ENCODE measurements around the gene ANKIB1.
"Not testable (repeated sequence)": the region's sequence is repeated elsewhere in the genome, so short reads cannot be mapped to it uniquely, and the experiment has no call there.

The ANKIB1 gene

DNA sequence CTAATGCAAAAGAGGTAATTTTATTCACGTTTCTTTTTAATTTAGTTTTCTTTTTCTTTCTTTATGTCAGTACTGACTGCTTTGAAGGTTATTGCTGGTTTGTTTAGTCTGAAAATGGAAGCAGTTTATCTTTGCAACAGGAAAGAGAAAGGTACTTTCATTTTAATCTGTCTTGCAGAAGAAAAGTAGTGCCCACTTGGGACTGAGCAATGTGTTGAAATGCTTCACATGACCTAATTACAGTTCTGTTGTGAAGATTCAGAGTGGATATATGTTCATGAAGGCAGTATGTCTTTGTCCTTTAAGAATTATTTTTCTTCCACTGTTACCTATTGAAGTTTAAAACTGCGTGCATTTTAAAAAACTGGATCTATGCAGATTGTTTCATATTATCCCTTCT is 80.1 kb downstream of the ANKIB1 start:
- DNase-seq (ENCODE audit: low read depth) = no peak

DNA sequence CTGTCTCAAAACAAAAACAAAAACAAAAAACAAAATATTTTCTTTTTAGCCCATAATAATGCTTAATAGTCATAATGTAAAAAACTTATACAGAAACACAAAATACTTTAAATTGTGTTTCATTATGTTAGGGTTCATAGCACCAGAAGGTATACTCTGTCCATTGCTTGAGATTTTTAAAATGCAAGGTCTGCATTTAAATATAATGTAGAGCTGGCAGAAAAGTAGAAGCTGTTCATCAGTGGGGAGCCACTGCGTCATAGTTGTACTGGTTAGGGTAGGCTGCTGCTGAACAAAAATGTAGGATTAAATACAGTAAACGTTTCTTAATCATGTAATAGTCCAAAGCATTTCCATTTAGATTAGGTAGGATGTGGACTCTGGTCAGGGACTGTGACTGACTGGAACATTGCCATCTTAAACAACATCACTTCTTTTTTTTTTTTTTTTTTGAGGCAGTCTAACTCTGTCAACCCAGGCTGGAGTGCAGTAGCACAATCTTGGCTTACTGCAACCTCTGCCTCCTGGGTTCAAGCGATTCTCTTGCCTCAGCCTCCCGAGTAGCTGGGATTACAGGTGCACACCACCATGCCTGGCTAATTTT is 85.2 kb downstream of the ANKIB1 start:
- DNase-seq (ENCODE audit: low read depth) = no peak

DNA sequence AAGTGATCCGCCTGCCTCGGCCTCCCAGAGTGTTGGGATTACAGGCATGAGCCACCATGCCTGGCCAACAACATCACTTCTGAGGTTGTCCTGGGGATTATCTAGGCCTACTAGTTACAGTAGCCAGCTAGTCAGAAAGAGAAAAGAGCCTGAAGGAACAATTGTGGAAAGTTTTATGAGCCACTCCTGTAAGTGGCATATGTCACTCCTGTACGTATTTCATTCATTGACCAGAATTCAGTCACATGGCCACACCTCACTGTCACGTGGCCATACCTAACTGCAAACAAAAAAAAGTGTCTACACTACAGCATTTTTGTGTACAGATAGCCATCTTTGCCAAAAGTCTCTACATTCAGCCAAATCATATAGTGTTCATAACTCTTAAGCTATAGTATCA is 85.7 kb downstream of the ANKIB1 start:
- DNase-seq (ENCODE audit: low read depth) = no peak

DNA sequence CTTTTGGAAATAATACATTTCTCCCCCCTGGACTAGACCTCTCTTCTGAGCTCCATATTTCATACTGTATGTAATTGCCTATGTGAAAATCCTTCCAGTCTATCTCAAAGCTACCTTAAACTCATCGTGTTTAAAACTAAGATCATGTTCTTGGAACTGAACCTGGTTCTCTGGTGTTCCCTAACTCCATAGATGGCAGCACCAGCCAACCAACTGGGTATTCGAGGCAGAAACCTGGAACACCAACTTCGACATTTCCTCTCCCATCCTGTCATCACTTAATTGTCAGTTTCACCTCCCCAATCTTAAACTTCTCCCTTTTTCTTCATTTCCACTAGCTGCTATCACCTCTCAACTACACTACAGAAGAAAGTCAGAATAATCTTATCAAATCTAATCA is 87.0 kb downstream of the ANKIB1 start:
- no peak for DNase-seq (ENCODE audit: low read depth)

DNA sequence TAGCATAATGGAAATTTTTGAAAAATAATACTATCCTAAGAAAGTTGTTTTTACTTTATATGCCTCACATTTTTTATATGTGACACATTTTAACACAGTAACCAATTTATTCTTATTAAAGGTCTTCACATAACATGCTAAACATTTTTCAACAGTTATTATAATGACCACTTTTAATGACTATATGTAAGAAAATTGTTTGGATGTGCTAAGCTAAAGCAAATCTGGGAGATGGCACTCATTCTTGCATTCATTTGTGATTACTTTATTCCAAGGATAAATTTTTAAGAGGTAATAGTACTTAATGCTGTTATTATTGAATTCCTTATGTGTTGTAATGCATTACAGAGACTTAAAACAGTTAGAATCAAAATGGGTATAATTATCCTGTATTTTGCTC is 88.1 kb downstream of the ANKIB1 start:
- no peak for DNase-seq (ENCODE audit: low read depth)

DNA sequence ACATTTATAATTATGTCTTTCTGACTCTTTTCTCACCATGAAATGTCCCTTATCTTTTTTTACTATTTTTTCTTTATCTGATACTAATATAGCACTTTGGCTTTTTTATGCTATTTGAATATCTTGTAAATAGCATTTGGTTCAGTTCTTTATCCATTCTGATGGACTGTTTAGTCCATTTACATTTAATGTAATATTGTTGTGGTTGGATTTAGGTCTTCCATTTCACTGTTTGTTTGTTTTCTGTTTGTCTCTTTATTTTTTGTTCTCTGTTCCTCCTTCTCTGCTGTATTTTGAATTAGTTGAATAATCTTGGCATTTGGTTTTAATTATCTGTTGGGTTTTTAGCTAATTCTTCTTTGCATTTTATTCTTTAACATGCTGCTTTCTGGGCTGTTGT is 89.8 kb downstream of the ANKIB1 start:
- DNase-seq (ENCODE audit: low read depth) = no peak

DNA sequence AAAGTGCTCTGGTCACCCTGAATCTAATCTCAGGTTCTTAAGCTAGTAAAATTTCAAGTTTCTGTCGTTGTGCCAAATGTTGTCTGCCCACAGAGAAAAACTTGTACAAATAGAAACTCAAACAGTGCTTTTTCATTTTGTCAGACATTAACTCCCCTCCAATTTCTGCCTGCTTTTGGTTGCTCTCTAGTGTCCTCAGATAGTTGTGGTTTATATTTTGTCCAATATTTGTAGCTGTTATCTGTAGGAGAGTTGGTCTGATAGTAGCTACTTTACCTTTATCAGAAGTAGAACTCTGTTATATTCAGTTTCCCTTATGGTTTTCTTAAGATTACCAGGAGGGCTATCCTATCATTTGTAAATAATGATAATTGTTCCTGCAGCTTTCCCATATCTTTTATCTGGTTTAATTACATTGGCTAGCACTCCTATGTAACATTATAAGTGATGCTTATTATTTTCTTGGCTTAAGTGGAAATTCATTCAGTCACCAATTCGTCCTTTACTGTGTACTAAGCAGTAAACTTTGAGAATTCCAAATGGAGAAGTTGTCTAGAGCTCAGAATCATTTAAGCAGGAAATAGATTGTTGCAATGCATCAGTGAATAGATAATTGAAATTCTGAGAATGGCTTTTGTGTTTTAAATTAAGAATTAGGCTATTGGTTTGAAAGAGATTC is 91.0 kb downstream of the ANKIB1 start:
- DNase-seq (ENCODE audit: low read depth) = no peak

DNA sequence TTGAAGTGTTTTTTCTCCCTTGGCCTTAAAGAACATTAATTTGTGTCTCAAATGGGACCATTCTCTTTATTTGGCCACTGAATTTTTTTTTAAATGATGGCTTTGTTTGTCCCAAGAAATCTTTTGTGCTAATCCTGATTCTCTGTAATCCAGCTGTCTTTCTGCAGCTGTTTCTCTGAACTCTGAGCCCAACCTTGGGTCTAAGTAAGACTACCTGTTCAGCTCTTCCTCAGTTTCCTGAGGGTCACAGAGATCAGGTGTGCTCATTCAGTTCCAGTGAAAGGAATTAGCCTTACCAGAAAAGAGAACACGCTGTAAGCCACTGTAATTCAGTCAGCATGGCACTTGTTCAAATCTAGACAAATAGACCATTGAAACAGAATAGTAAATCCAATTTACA is 94.2 kb downstream of the ANKIB1 start:
- DNase-seq (ENCODE audit: low read depth) = no peak

DNA sequence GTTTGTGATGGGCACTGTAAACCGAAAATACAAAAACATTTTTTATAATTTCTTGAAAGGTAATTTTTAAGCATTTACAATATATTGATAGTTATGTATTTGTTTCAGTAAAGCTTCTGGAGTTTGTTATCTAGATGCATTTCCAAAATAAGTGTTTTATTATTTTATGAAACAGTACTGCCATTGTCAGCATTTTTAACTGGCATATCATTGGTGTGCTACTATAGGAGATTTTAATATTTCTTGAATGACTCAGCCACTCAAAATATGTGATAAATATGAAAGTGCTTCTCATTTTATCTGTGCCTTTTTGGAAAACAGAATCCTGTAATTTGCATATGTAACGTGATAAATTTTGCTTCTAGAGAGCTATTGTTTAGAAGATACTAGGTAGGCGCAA is 97.9 kb downstream of the ANKIB1 start:
- no peak for DNase-seq (ENCODE audit: low read depth)

DNA sequence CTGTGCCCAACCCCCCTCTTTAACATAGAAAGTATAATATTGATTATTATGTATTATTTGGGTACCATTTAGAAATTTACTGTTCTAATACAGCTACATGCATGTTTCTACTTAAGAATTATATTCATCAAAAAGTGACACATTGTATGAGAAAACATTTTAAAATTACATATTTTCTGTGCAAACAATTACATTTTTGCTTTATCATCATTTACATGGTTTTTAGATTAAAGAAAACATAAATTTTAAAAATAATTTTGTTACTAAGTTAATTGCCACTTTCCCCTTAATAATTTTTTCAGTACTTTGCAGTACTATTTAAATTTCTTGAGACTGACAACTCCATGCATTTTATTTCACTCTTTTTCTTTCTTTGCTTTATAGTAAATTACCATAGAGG is 106.2 kb downstream of the ANKIB1 start:
- DNase-seq (ENCODE audit: low read depth) = no peak

DNA sequence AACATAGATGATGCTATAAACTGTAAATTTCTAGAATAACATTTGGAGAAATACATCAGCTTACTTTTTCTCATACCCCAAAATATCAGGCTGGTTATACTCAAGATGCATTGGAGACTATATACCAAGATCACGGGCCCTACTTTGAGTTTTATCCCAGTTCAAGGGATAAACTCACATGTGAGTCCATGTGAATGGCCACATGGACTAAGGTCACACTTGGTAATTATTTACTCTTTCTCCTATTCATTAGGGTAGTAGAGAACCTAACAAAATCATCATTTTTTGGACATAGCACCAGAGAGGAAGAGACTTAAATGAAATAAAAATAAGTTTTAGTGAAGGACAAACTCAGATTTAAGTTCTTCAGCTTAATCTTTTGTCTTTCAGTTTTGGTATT is 108.4 kb downstream of the ANKIB1 start:
- DNase-seq (ENCODE audit: low read depth) = no peak

DNA sequence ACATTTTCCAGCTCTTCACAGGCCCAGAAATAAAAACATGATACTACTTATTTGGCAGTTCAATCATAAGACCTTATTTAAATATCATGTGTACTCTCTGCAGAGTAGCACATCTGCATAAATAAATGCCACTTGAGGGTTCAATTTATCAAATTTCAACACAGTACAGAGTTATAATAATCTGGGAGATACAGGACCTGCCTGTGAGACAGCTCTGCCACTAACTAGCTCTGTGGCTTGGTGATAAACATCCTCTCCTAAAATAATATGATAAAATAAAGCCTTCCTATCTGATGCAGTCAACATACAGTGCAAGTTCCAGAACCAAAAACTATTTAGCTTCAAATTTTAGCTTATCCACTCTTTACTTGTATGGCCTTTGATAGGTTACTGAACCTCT is 110.6 kb downstream of the ANKIB1 start:
- no peak for DNase-seq (ENCODE audit: low read depth)

DNA sequence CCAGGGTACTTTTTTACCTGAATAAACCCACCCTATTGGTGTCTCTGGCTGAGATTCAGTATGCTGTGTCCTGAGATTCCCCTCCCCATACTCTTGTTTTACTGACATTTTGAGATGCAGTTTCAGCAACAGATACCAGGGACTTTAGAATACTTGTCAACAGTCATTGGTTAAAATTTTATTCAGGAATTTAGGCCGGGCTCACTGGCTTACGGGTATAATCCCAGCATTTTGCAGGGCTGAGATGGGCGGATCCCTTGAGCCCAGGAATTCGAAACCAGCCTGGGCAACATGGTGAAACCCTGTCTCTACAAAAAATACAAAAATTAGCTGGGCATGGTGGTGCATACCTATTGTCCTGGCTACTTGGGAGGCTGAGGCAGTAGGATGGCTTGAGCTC is 111.5 kb downstream of the ANKIB1 start:
- DNase-seq (ENCODE audit: low read depth) = no peak

DNA sequence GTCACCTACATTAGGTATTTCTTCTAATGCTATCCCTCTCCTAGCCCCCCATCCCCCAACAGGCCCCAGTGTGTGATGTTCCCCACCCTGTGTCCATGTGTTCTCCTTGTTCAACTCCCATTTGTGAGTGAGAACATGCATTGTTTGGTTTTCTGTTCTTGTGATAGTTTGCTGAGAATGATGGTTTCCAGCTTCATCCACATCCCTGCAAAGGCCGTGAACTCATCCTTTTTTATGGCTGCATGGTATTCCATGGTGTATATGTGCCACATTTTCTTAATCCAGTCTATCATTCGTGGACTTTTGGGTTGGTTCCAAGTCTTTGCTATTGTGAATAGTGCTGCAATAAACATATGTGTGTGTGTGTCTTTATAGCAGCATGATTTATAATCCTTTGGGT is 113.4 kb downstream of the ANKIB1 start:
- DNase-seq (ENCODE audit: low read depth) = not testable (repeated sequence)

DNA sequence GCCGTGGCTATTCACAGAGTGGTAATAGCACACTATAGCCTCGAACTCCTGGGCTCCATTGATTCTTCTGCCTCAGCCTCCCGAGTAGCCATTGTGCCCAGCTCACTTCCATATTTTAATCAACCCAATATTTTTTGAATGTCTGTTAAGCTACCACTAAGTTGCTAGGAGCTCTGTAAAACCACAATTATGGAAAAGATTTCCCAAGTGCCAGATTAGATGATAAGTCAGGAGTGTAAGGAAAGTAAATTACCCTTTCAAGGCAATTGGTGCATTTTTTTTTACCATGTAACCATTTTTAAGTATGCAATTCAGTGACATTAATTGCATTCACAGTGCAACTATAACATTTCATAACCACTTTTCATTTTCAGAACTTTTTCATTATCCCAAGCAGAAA is 114.0 kb downstream of the ANKIB1 start:
- no peak for DNase-seq (ENCODE audit: low read depth)

DNA sequence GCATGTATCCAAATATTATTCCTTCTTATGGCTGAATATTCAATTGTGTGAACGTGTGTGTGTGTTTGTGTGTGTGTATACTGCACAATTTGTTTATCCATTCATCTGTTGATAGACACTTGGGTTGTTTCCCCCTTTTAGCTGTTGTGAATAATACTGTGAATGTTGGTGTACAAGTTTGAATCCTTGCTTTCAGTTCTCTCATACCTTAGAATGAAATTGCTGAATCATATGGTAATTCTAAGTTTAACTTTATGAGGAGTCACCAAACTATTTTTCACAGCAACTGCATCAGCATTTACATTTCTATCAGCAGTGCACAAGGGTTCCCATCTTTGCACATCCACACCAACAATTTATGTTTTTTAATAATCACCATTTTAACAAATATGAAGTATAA is 114.6 kb downstream of the ANKIB1 start:
- DNase-seq (ENCODE audit: low read depth) = no peak

DNA sequence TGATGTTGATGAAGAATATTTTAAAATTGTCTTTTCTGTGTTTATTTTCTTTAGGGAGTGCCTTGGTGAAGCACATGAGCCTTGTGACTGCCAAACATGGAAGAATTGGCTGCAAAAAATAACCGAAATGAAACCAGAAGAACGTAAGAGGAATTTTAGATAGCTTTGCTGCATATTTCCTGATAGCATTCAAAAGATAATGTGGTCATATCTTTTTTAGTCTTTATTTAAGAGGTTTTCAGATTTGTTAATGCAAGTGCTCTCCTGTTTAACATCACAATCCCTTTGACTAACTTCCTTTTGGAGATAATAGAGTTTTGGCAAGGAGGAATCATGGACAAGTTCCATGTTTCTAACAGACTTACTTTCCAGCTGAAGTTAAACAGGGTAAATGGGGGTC is 116.4 kb downstream of the ANKIB1 start:
- DNase-seq (ENCODE audit: low read depth) = no peak

DNA sequence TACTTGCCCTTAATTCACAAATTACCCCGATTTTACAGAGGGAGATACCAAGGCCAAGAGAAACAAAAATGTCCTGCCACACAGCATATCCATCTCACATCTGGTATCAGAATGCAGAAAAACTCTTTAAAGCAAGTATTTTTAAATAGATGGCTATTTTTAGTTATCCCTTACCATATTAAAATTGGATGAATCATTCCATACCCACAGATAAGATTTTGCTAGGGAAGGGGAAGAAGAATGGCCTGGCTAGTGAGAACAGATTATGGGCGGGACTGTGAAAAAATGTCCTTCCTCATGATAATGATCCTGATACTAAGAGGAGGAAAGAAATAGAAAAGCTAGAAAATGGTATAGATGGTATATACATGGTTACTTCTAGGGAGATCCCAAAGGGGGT is 121.0 kb downstream of the ANKIB1 start:
- no peak for DNase-seq (ENCODE audit: low read depth)

DNA sequence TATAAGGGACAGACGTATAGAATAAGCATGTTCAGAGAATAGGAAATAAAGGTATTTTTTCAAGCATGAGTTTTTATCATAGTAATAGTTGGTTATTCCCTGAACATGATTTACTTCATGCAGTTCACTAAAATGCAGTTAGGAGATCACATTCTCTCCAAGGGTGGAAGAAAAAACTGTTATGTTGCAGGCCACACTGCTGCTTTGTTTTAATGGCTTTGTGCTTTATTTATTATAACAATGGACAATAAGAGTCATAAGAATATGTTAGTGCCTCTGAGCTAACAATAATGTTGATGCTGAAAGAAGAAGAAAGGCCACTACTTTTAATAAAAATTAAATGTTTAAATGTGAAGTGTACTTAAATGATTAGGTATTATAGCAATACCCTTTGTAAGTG is 123.0 kb downstream of the ANKIB1 start:
- DNase-seq (ENCODE audit: low read depth) = no peak

DNA sequence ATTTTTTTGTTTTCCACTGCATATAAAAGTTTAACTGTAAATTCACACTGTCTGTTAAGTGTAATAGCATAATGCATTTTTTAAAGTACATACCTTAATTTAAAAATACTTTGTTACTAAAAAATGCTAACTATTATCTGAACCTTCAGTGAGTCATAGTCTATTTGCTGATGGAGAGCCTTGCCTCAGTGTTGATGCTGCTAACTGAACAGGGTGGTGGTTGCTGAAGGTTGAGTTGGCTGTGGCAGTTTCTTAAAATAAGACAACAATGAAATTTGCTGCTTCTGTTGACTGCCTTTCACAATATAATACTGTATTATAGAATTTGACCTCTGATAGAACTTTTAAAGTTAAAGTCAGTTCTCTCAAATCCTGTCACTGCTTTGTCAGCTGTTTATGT is 129.2 kb downstream of the ANKIB1 start:
- DNase-seq (ENCODE audit: low read depth) = no peak

DNA sequence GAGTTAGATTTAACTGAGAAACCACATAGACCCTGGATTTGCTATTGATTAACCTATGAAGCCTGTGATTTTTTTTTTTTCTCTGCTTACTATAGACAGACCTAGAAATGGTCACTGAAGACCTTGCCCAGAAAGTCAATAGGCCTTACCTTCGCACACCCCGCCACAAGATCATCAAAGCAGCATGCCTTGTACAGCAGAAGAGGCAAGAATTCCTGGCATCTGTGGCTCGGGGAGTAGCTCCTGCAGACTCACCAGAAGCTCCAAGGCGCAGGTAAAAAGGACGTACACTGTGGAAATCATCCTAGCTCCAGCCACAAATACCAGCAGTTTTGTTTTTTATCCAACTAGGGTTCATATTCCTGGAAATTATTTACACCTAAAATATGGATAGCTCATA is 145.3 kb downstream of the ANKIB1 start:
- DNase-seq (ENCODE audit: low read depth) = no peak

DNA sequence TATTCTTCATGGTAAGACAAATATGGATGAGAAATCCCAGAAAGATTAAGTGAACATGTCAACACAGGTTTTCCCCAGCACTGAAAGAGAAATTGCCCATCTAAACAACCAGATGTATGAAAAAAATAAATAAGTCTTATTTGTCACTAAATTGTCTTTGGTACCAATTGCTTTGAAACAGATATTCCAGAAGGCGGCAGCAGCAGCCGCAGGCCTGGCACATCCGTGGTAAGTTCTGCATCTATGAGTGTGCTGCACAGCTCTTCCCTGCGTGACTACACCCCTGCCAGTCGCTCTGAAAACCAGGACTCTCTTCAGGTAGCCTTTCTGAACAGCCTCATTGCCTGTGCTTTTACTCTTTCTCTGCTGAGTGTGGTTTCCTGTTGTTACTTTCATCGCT is 151.8 kb downstream of the ANKIB1 start:
- DNase-seq (ENCODE audit: low read depth) = no peak

DNA sequence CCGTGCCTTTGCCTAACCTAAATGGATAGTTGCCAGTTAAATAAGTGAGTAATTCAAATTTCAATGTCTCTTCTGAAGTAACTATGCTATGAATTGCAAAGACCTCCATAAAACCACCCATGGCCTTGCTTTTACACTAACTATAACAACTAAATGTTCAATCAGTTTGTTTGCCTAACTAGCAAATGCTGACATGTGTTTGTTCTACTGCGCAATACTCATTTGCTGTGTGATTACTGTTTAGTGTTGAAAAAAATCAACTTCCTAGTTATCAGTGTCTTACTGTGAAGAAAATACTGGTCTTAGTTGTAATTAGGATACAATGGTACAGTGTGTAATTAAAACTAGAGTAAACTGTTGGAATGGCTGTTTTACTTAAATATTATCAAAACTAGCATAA is 154.2 kb downstream of the ANKIB1 start:
- no peak for DNase-seq (ENCODE audit: low read depth)
